Measurements from ENCODE around the gene UBE2E2.

Gene UBE2E2

DNA sequence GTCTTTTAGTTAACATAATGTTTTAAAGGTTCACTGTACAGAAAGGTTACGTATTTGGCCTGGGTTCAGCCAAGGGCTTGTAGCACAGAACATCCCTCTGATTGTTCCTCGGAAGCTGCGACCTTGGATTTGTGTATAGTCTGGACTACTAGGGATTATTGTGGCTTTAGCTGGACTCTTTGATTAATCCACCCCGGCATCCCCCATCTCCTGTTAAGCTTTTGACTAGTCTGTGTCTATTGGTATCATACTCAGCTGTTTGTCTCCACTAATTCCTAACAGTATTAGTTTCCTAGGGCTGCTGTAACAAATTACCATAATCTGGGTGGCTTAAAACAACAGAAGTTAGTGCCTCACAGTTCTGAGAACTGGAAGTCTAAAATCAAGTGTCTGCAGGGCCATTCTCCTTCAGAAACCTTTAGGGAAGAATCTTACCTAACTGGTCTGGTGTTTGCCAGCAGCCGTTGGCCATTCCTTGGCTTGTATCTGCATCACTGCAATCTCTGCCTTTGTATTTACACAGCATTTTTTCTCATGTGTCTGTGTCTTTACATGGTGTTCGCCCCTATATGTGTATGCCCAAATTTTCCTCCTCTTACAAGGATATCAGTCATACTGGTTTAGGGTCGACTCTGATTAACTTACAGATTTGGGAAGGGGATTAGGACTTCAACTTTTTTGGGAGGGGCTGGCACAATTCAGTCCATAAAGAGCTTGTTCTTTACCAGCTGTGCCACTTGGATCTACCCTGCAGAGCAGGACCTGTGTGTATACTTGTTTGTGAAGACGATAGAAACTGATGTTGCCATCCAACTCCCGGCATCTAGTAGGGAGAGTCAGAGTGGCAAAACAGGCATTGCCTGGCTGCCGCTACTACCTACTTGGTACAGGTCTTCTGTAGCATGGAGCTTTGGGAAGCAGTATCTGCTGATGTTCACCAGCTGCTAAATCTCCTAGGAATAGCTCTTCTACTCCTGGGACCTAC lies 117.8 kb downstream of the UBE2E2 start:
- no peak overlapping the region for H3K4me3 ChIP-seq (ENCODE audit: control insufficient read depth, low read depth, low read length)
- DNase-seq (ENCODE audit: low read depth): no peak
- TF ChIP-seq, protein P1, sequence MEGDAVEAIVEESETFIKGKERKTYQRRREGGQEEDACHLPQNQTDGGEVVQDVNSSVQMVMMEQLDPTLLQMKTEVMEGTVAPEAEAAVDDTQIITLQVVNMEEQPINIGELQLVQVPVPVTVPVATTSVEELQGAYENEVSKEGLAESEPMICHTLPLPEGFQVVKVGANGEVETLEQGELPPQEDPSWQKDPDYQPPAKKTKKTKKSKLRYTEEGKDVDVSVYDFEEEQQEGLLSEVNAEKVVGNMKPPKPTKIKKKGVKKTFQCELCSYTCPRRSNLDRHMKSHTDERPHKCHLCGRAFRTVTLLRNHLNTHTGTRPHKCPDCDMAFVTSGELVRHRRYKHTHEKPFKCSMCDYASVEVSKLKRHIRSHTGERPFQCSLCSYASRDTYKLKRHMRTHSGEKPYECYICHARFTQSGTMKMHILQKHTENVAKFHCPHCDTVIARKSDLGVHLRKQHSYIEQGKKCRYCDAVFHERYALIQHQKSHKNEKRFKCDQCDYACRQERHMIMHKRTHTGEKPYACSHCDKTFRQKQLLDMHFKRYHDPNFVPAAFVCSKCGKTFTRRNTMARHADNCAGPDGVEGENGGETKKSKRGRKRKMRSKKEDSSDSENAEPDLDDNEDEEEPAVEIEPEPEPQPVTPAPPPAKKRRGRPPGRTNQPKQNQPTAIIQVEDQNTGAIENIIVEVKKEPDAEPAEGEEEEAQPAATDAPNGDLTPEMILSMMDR (conservative IDR thresholded peaks at IDR 0.05; ENCODE audit: control insufficient read depth, insufficient read depth, low read depth, low read length): no peak

- TF ChIP-seq, protein P1 (conservative IDR thresholded peaks at IDR 0.05; ENCODE audit: control insufficient read depth, insufficient read depth, low read depth, low read length): no peak
- no peak overlapping the region for H3K4me3 ChIP-seq (ENCODE audit: control insufficient read depth, low read depth, low read length)
- peak; percentile 47 for DNase-seq (ENCODE audit: low read depth)
Measured at GRCh38 chr3:23324745-23325144, 121.6 kb downstream of the UBE2E2 start.

- DNase-seq (ENCODE audit: low read depth): peak; percentile 28
- TF ChIP-seq, protein P1 (conservative IDR thresholded peaks at IDR 0.05; ENCODE audit: control insufficient read depth, insufficient read depth, low read depth, low read length): no peak
- H3K4me3 ChIP-seq (ENCODE audit: control insufficient read depth, low read depth, low read length): no peak overlapping the region
Measured at GRCh38 chr3:23325466-23326065, 122.4 kb downstream of the UBE2E2 start.

GRCh38 chr3:23329471-23330105 lies 126.5 kb downstream of the UBE2E2 start:
- TF ChIP-seq, protein P1 (conservative IDR thresholded peaks at IDR 0.05; ENCODE audit: control insufficient read depth, insufficient read depth, low read depth, low read length): no peak
- no peak for DNase-seq (ENCODE audit: low read depth)
- no peak overlapping the region for H3K4me3 ChIP-seq (ENCODE audit: control insufficient read depth, low read depth, low read length)

- H3K4me3 ChIP-seq (ENCODE audit: control insufficient read depth, low read depth, low read length): no peak overlapping the region
- TF ChIP-seq, protein P1 (conservative IDR thresholded peaks at IDR 0.05; ENCODE audit: control insufficient read depth, insufficient read depth, low read depth, low read length): no peak
- DNase-seq (ENCODE audit: low read depth): no peak
Measured at GRCh38 chr3:23330568-23330967, 127.4 kb downstream of the UBE2E2 start.

GRCh38 chr3:23331141-23331935 lies 128.2 kb downstream of the UBE2E2 start:
- no peak overlapping the region for H3K4me3 ChIP-seq (ENCODE audit: control insufficient read depth, low read depth, low read length)
- DNase-seq (ENCODE audit: low read depth): peak; percentile 34
- TF ChIP-seq, protein P1 (conservative IDR thresholded peaks at IDR 0.05; ENCODE audit: control insufficient read depth, insufficient read depth, low read depth, low read length): no peak

Measured in fibroblast of mammary gland (primary cell).